Measurements from ENCODE around the gene ZC2HC1B. TPM values are rescaled to one million over a fixed set of nuclear protein-coding genes. Genes with fewer than 3 reads are reported as not detected.

The ZC2HC1B gene
- total and polyA plus RNA-seq, 4 donors = 0.28 TPM; not detected in 3

DNA sequence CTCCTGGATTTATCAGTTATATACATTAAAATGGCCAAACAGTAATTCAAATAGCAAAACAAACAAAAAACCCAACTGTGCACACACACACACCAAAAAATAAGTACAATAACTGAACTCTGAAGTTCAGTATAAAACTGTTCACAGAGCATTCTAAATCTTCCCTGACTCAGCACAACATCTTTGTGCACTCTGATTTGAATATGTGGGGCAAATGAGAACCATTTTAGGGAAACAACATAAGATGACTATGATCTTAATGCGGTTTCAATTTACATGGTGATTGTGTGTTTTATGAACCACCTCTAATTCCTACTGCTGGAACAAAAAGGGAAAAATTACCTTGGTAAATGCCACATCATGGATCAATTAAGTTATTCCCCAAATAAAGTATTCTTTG is 102.0 kb downstream of the ZC2HC1B start:
- TF ChIP-seq, protein P1, sequence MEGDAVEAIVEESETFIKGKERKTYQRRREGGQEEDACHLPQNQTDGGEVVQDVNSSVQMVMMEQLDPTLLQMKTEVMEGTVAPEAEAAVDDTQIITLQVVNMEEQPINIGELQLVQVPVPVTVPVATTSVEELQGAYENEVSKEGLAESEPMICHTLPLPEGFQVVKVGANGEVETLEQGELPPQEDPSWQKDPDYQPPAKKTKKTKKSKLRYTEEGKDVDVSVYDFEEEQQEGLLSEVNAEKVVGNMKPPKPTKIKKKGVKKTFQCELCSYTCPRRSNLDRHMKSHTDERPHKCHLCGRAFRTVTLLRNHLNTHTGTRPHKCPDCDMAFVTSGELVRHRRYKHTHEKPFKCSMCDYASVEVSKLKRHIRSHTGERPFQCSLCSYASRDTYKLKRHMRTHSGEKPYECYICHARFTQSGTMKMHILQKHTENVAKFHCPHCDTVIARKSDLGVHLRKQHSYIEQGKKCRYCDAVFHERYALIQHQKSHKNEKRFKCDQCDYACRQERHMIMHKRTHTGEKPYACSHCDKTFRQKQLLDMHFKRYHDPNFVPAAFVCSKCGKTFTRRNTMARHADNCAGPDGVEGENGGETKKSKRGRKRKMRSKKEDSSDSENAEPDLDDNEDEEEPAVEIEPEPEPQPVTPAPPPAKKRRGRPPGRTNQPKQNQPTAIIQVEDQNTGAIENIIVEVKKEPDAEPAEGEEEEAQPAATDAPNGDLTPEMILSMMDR (IDR thresholded peaks at IDR 0.05; ENCODE audit: control extremely low read depth, extremely low read depth) = no peak
- no peak for ATAC-seq (ENCODE audit: insufficient read depth, low FRiP score)
- H3K27ac ChIP-seq (ENCODE audit: low read depth in 1 of 2, low read length in 1 of 2) = no peak overlapping the region
- no peak overlapping the region for H3K4me3 ChIP-seq
- no peaks in the 10 kb centered on the region for H3K9me3 ChIP-seq (ENCODE audit: control insufficient read depth in 4 of 4, insufficient read depth in 3 of 4, low read length in 3 of 4)
- H3K9ac ChIP-seq (ENCODE audit: insufficient read depth in 1 of 2, low read length in 2 of 2) = no peak overlapping the region
- peaks cover 0 to 7% (median 3%) of the 10 kb centered on the region in 4 donors for H3K36me3 ChIP-seq (ENCODE audit: control insufficient read depth in 4 of 4, insufficient read depth in 4 of 4, low read length in 4 of 4)
- DNase-seq = no peak
- 64 to 79% methylated on average over 1 of the region's 1 CpG for WGBS, 2 donors
- peaks cover 0 to 95% (median 60%) of the 10 kb centered on the region in 5 donors for H3K4me1 ChIP-seq (ENCODE audit: control insufficient read depth in 5 of 5, insufficient read depth in 5 of 5, low read length in 5 of 5)
- no peaks in the 10 kb centered on the region for H3K27me3 ChIP-seq (ENCODE audit: control insufficient read depth in 3 of 3, insufficient read depth in 3 of 3, low read length in 2 of 3)

DNA sequence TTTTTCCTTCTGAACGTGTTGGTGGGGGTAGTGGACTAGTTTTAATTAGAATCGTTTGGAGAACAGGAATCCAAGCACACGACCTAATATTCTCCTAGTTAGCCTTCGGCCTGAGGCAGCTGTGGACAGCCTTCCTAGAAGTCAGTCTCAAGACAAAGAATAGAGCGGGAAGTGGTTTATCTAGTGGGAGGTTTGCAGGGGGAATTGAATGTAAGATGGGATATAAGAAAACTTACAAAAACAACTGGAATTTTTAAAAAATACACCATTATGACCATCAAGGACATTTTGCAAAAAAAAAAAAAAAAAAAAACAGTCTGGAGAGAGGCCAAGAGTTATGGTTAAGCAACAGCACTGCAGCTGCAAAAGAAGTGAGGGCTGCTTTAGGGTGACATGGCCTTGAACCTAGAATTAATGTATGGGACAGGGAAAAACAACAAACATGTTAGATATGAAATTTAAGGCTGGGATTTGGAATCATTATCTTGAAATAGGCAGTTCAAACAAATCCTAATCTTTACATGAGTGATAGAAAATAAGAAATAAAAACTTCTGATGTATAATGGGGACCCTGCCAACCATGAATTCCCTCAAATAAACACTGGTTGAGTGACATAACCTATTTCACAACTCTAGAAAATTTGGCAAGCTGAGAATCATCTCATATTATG is 103.6 kb downstream of the ZC2HC1B start:
- peak; percentile 70 to 98 (median 98) for DNase-seq
- peak overlapping the region in 1 of 2 donors; percentile 23 for H3K9ac ChIP-seq (ENCODE audit: insufficient read depth in 1 of 2, low read length in 2 of 2)
- H3K27me3 ChIP-seq (ENCODE audit: control insufficient read depth in 3 of 3, insufficient read depth in 3 of 3, low read length in 2 of 3) = no peaks in the 10 kb centered on the region
- ATAC-seq (ENCODE audit: insufficient read depth, low FRiP score) = no peak
- TF ChIP-seq, protein P1 (IDR thresholded peaks at IDR 0.05; ENCODE audit: control extremely low read depth, extremely low read depth) = no peak
- WGBS, 2 donors = 66 to 71% methylated on average over 5 of the region's 5 CpGs
- H3K4me3 ChIP-seq = no peak overlapping the region
- no peaks in the 10 kb centered on the region for H3K9me3 ChIP-seq (ENCODE audit: control insufficient read depth in 4 of 4, insufficient read depth in 3 of 4, low read length in 3 of 4)
- peak overlapping the region in 1 of 2 donors; percentile 11 for H3K27ac ChIP-seq (ENCODE audit: low read depth in 1 of 2, low read length in 1 of 2)
- H3K36me3 ChIP-seq (ENCODE audit: control insufficient read depth in 4 of 4, insufficient read depth in 4 of 4, low read length in 4 of 4) = peaks cover 0 to 7% (median 3%) of the 10 kb centered on the region in 4 donors
- peaks cover 0 to 93% (median 50%) of the 10 kb centered on the region in 5 donors for H3K4me1 ChIP-seq (ENCODE audit: control insufficient read depth in 5 of 5, insufficient read depth in 5 of 5, low read length in 5 of 5)

DNA sequence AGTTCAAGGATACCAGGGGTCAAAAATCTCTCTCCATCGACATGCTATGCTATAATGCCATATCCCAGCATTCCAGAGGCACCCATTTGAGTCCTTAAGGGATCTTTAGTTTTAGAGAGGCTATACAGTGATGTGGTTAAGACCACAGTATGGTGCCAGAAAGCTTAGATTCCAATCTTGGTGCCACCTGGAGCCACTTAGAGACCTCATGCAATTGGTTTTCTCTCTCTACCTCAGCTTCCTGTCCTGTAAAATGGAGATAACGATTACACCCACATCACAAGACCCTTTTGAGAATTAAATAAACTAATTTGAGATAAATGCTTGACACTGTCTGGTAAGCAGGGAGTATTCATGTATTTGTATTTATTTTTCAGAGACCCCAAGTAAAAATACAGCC is 104.8 kb downstream of the ZC2HC1B start:
- WGBS, 2 donors = 58 to 68% methylated on average over 2 of the region's 2 CpGs
- Histone ChIP-seq H3K4me3 (no peak overlapping the region), H3K36me3 (ENCODE audit: control insufficient read depth in 4 of 4, insufficient read depth in 4 of 4, low read length in 4 of 4) (peaks cover 0 to 7% (median 3%) of the 10 kb centered on the region in 4 donors), H3K27me3 (ENCODE audit: control insufficient read depth in 3 of 3, insufficient read depth in 3 of 3, low read length in 2 of 3) (no peaks in the 10 kb centered on the region), H3K9me3 (ENCODE audit: control insufficient read depth in 4 of 4, insufficient read depth in 3 of 4, low read length in 3 of 4) (no peaks in the 10 kb centered on the region), H3K27ac (ENCODE audit: low read depth in 1 of 2, low read length in 1 of 2) (no peak overlapping the region), H3K4me1 (ENCODE audit: control insufficient read depth in 5 of 5, insufficient read depth in 5 of 5, low read length in 5 of 5) (peaks cover 5 to 90% (median 38%) of the 10 kb centered on the region in 5 donors), H3K9ac (ENCODE audit: insufficient read depth in 1 of 2, low read length in 2 of 2) (no peak overlapping the region)
- TF ChIP-seq, protein P1 (IDR thresholded peaks at IDR 0.05; ENCODE audit: control extremely low read depth, extremely low read depth) = no peak
- ATAC-seq (ENCODE audit: insufficient read depth, low FRiP score) (no peak), DNase-seq (peak in 1 of 3 donors; percentile 33)

Measured in lung (tissue), 12 donors.